Esophagus squamous epithelium (tissue), 4 donors: ENCODE data around the gene RPTOR.

Experiments used
- CTCF ChIP-seq, 6 experiments: fragments of 450-650 bp in 4 of 6; fragments of 200-600 bp in 2 of 6; sonication (generic) in 2 of 6; IDR thresholded peaks; one replicate each; pipeline ENCODE4 v1.5.1; 2016 to 2019; ENCODE audit warnings: antibody characterized with exemption in 6 of 6, mild to moderate bottlenecking in 4 of 6, moderate library complexity in 4 of 6
- POLR2A ChIP-seq, 4 donors: fragments of 450-650 bp; IDR thresholded peaks; one replicate each; pipeline ENCODE4 v1.6.1; 2017; ENCODE audit warnings: antibody characterized with exemption in 4 of 4, mild to moderate bottlenecking in 4 of 4, moderate library complexity in 3 of 4

- TF ChIP-seq CTCF (IDR thresholded peaks at IDR 0.05) (no peak), POLR2A (IDR thresholded peaks at IDR 0.05) (no peak)
These were observed 108.2 kb downstream of the RPTOR start for GRCh38 chr17:80652756-80653330.
